Rectal smooth muscle tissue (tissue), 1 donor: ENCODE results near the gene SLC2A9.
"Not testable (repeated sequence)": the region's sequence is repeated elsewhere in the genome, so short reads cannot be mapped to it uniquely, and the experiment has no call there.

Experiments
- H3K27ac ChIP-seq: one replicate; pipeline ENCODE4 v1.7.0; 2013; ENCODE audit warnings: low read depth, low read length, inconsistent platforms
- H3K27me3 ChIP-seq: one replicate; pipeline ENCODE4 v1.7.0; 2013; ENCODE audit warnings: low read length; ENCODE audit not compliant: control insufficient read depth, insufficient read depth
- H3K36me3 ChIP-seq: one replicate; pipeline ENCODE4 v1.7.0; 2013; ENCODE audit warnings: low read length; ENCODE audit not compliant: control insufficient read depth, insufficient read depth
- H3K4me1 ChIP-seq: one replicate; pipeline ENCODE4 v1.7.0; 2013; ENCODE audit warnings: low read length; ENCODE audit not compliant: control insufficient read depth, insufficient read depth
- H3K4me3 ChIP-seq: one replicate; pipeline ENCODE4 v1.7.0; 2013; ENCODE audit warnings: low read length
- H3K9ac ChIP-seq: one replicate; pipeline ENCODE4 v1.7.0; 2013; ENCODE audit warnings: low read length

Gene SLC2A9

DNA sequence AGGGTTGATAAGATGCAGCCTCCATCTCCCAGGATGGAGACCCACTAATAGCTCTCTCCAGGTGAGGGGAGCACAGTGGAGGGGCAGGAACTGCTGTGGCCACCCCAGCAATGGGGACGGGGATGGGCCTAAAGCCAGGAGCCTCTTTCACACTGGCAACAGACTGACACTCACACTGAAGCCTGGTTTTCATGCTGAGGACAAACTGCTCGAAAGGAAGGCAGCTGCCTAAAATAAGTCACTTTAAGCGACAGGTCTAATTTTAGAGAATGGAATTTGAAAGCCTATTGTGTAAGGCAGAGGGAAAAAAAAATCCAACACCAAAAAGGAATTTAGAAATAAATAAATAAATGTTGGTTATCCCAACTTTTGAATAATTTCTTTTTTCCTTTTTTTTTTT, 104.4 kb downstream of the SLC2A9 start:
- H3K36me3 ChIP-seq = no peaks in the 10 kb centered on the region

DNA sequence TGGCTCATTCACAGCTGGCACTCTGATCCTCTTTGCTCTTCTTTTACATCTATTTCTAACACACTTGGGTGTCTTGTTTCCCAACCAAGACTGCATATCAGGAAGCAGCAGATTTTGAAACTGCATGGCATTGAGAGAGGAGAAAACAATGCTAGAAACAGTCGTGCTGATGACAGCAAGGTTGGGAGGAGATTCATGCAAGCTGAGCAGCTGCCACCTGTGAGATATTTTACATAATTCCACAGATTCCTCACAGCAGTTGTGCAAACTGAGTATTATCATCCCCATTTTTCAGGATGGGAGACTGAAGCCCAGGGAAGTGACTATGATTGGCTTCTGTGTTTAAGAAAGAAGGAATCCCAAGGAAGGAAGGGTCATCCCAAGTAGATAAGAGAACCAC, 105.0 kb downstream of the SLC2A9 start:
- H3K27ac ChIP-seq = no peak overlapping the region
- no peaks in the 10 kb centered on the region for H3K36me3 ChIP-seq
- H3K27me3 ChIP-seq = no peaks in the 10 kb centered on the region
- no peak overlapping the region for H3K4me3 ChIP-seq
- no peak overlapping the region for H3K9ac ChIP-seq
- no peaks in the 10 kb centered on the region for H3K4me1 ChIP-seq

More for the DNA sequence above, 104.4 kb downstream of the SLC2A9 start:
- no peak overlapping the region for H3K4me3 ChIP-seq
- no peak overlapping the region for H3K9ac ChIP-seq
- no peak overlapping the region for H3K27ac ChIP-seq
- H3K27me3 ChIP-seq = no peaks in the 10 kb centered on the region
- H3K4me1 ChIP-seq = no peaks in the 10 kb centered on the region

DNA sequence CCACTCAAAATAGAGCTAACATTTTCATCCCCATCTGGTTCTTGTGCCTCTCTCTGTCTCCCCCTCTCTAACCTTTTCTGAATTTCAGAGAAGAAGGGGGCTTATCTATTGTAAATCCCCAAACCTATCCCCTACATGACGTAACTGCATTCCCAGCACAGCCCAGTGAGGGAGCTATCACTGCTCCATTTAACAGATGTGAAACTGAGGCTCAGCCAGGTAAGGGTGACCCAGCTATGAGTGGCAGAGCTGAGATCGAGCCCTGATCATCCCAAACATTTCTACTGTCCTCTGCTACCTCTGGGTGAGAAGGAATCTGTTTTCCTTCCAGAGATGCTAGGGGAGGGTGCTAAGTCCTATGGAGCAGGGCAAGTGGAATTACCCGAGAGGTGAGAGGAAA, 107.5 kb downstream of the SLC2A9 start:
- H3K27ac ChIP-seq = no peak overlapping the region
- no peak overlapping the region for H3K9ac ChIP-seq
- H3K36me3 ChIP-seq = no peaks in the 10 kb centered on the region
- no peak overlapping the region for H3K4me3 ChIP-seq
- no peaks in the 10 kb centered on the region for H3K4me1 ChIP-seq
- no peaks in the 10 kb centered on the region for H3K27me3 ChIP-seq

DNA sequence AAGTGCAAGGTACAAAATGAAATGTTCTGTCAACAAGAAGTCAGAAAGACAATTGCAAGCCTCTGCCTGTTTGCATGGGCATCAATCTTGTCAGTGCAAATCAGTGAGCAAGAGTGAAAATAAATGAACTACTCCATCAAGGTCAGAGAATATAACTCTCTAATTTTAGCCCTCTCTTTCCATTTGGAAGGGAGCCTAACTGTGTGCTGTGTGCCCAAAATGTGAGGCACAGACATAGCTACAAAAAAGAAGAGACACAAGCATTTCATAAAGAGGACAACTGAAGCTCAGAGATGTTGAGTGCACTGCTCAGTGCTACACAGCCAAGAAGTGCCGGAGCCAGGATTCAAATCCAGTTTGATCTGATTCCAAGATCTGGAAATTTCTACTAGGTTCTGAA, 114.3 kb downstream of the SLC2A9 start:
- no peak overlapping the region for H3K27ac ChIP-seq
- H3K36me3 ChIP-seq = no peaks in the 10 kb centered on the region
- H3K4me3 ChIP-seq = no peak overlapping the region
- no peaks in the 10 kb centered on the region for H3K27me3 ChIP-seq
- no peaks in the 10 kb centered on the region for H3K4me1 ChIP-seq
- H3K9ac ChIP-seq = no peak overlapping the region

DNA sequence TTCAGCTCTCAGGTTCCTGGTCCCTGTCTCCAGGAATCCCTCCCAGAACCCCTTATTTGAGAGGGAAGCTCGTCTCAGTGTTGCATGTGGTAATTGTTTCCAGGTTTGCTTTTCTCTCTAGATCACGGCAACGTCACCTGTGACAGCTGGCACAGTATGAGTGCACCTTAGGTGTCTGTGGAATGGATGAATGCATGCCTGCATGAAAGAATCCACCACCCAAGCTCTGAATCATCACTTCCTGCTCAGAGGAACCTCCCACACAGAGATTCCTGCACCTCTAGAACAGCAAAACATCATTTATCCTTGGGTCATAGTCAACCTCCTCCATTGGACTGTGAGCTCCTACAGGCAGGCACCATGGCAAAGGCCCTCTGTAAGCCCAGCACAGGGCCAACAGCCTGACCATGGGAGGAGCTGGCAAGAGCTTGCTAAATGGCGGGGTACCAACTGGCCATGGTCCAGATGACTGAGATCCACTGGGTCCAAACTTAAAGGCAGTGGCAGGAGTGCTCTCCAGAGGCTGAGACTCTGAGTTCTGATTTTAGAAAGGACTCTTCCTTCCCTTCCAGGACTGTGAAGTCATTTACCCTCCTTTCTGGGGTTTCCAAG, 116.2 kb downstream of the SLC2A9 start:
- no peak overlapping the region for H3K9ac ChIP-seq
- no peaks in the 10 kb centered on the region for H3K27me3 ChIP-seq
- no peak overlapping the region for H3K27ac ChIP-seq
- no peaks in the 10 kb centered on the region for H3K4me1 ChIP-seq
- H3K4me3 ChIP-seq = no peak overlapping the region
- no peaks in the 10 kb centered on the region for H3K36me3 ChIP-seq

DNA sequence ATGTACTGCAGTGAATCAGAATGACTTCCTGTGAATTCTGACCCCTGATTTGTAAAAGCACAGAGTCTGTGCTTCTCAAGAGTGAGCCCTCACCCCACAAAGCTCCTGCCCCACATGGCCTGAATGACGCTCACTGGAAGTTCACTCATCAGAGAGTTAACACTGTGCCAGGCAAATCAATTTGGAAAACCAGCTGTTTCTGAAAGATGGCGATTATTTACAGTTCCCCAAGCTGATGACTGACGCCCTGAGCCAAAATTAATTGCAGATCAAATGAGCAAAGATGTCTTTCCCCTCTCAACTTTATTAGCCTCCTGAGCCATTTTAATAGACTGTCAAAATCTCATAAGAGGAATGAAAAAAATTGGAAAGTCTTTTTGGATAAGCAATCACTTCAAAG, 118.0 kb downstream of the SLC2A9 start:
- Histone ChIP-seq H3K9ac (no peak overlapping the region), H3K27me3 (no peaks in the 10 kb centered on the region), H3K36me3 (no peaks in the 10 kb centered on the region), H3K27ac (no peak overlapping the region), H3K4me3 (no peak overlapping the region), H3K4me1 (no peaks in the 10 kb centered on the region)

DNA sequence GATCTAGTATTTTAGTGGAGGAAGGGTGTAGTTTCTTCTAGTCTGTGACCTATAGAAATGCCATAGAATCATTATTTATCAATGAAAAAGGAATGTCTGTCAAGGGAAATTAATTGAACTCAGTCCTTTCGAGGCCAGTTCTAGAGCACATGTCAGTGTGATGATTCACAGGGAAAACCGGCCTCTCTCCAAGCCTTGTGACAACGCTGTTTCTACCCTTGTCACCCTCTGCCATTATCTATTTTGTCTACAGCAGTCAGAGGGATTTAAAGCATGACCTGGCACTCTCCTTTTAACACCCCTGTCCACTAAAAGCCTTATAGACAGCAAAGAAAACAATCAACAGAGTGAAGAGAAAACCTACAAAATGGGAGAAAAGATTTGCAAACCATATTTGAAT, 120.0 kb downstream of the SLC2A9 start:
- no peak overlapping the region for H3K27ac ChIP-seq
- no peak overlapping the region for H3K4me3 ChIP-seq
- H3K36me3 ChIP-seq = no peaks in the 10 kb centered on the region

DNA sequence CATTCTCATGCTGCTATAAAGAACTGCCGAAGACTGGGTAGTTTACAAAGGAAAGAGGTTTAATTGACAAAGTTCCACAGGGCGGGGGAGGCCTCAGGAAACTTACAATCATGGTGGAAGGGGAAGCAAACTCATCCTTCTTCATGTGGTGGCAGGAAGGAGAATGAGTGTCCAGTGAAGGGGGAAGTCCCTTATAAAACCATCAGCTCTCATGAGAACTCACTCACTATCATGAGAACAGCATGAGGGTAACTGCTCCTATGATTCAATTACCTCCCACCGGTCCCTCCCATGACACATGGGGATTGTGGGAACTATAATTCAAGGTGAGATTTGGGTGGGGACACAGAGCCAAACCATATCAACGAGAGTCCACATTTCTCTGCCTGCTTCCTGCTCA, 120.7 kb downstream of the SLC2A9 start:
- H3K4me3 ChIP-seq, H3K36me3 ChIP-seq, H3K4me1 ChIP-seq, H3K9ac ChIP-seq, H3K27me3 ChIP-seq, H3K27ac ChIP-seq: not testable (repeated sequence)

More for the DNA sequence above, 120.0 kb downstream of the SLC2A9 start:
- Histone ChIP-seq H3K27me3 (no peaks in the 10 kb centered on the region), H3K9ac (no peak overlapping the region), H3K4me1 (no peaks in the 10 kb centered on the region)

DNA sequence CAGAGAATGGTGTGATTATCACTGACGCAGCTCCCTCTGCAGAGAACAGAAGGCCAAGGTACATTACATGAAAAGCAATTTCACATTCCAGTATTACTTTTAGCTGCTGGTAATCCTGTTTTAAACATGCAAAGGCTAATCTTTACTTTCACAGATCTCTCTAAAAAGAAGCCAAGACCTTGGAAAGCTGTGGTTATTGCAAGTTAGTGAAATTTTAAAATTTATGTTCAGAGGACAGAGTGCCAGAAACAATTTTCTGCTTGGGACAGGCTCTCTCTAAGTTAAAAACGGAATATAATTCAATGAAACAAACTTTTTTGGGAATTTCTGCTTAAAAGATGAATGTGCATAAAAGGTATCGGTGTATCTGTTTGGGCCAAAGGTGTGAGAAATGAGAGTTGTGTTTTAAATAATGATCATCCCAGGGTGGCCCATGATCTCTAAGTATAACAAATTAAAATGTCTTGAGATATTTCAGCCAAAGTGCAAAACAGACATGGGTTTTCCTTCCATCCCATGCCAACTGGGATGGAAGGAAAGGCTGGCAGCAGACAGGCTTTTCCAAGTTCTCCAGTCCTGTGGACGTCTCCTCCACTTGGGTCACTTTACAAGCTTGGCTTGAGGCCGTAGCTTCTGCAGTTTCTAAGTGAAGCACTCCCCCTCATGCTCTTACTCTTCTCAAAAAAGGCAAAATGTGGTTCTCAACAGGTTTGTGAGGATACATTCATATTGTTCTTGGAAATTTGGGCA, 121.8 kb downstream of the SLC2A9 start:
- Histone ChIP-seq H3K4me1 (no peaks in the 10 kb centered on the region), H3K27me3 (no peaks in the 10 kb centered on the region), H3K4me3 (no peak overlapping the region)

DNA sequence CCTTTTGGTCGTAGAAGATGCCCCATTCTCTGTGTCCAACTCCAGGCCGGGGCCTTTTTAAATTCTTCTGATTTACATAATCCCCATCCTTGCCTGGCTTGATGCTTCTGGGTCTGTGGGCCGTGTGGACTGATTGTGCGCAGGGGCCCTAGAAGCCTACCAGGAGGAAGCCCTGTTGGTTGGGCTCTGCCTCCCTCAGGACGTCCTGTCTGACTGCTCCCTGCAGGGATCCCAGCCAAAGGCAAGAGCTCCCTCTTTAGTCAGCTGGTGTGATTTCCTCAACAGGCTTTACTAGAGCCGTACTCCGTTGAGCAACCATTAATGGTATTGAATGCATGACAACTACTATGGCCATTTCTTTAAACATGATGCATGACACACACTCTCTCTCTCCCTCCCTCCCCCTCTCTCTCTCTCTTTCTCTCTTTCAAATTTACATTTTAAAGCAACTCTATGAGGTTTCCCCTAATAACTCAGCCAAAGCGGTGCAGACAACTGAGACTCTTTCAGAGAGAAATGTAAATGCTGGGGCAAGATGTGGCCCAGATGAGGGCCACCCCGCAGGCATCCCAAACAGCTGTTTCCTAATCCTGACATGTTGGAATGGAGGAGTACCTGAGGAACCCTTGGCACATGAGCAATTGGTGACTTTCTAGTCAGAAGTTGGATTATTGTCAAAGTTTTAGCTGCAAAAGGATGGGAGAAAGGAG, 122.5 kb downstream of the SLC2A9 start:
- no peak overlapping the region for H3K4me3 ChIP-seq

More for the DNA sequence above, 121.8 kb downstream of the SLC2A9 start:
- Histone ChIP-seq H3K27ac (no peak overlapping the region), H3K9ac (no peak overlapping the region), H3K36me3 (no peaks in the 10 kb centered on the region)

DNA sequence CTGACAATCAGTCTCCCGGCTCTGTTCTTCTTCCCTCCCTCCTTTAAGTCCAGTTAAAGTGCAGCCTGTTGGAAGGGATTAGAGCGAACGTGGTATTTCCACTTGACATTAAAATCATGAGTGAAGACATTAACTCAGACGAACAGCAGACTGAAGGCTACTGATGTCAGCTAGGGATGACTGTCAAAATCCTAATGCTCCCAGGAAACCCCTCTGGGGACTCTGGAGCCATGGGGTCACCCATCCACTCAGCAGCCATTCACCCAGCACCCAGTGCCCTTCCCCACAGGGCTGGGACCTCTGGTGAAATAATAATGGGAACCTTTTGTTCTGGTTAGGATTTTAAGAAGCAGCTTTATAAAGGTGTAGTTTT, 126.0 kb downstream of the SLC2A9 start:
- Histone ChIP-seq H3K27ac (no peak overlapping the region), H3K4me3 (no peak overlapping the region), H3K36me3 (no peaks in the 10 kb centered on the region), H3K4me1 (no peaks in the 10 kb centered on the region), H3K9ac (no peak overlapping the region), H3K27me3 (no peaks in the 10 kb centered on the region)

More for the DNA sequence above, 122.5 kb downstream of the SLC2A9 start:
- H3K4me1 ChIP-seq = no peaks in the 10 kb centered on the region
- H3K9ac ChIP-seq = no peak overlapping the region
- H3K36me3 ChIP-seq = no peaks in the 10 kb centered on the region
- H3K27me3 ChIP-seq = no peaks in the 10 kb centered on the region
- H3K27ac ChIP-seq = no peak overlapping the region

DNA sequence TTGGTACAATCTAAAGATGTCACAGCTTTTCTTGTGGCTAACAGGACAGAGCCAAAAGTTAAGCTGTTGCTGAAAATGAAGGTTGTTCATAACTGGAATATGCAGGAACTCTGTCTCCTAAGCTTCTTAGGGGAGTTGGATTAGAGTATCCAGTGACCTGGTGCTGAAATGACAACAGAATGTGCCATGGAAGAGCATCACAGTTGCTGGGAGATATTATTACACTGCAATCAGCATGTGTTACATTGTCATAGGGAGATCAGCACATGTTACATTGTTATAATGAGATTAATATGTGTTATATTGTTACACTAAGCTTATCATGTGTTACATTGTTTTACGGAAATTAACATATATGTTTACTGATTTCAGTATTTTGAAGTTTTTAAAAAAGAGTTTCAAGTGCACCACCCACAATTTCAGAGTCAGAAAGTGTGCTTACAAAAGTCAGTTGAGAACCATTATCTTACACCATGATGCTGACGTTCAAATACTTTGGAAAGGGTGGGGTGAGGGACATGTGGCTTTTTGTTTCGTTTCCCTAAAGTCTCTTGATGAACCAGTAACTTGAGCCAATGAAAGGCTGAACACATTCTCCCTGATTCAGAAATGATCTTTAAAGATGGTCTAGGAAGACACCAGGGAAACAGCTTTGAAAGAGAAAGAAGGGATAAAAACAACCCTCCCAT, 126.5 kb downstream of the SLC2A9 start:
- no peaks in the 10 kb centered on the region for H3K36me3 ChIP-seq
- H3K9ac ChIP-seq = no peak overlapping the region
- H3K4me1 ChIP-seq = no peaks in the 10 kb centered on the region
- no peak overlapping the region for H3K4me3 ChIP-seq
- H3K27me3 ChIP-seq = no peaks in the 10 kb centered on the region
- no peak overlapping the region for H3K27ac ChIP-seq
